Measurements from ENCODE around the gene FAM180A. TPM values are rescaled to one million over a fixed set of nuclear protein-coding genes. Genes with fewer than 3 reads are reported as not detected.
A peak's percentile ranks its signal among the peaks of the same experiment; 100 is the strongest.

FAM180A gene
- total and polyA plus RNA-seq, 2 of the 8 experiments (the other 6 are each of a cell fraction or from before 2014, with no cell fraction given), result not detected

DNA sequence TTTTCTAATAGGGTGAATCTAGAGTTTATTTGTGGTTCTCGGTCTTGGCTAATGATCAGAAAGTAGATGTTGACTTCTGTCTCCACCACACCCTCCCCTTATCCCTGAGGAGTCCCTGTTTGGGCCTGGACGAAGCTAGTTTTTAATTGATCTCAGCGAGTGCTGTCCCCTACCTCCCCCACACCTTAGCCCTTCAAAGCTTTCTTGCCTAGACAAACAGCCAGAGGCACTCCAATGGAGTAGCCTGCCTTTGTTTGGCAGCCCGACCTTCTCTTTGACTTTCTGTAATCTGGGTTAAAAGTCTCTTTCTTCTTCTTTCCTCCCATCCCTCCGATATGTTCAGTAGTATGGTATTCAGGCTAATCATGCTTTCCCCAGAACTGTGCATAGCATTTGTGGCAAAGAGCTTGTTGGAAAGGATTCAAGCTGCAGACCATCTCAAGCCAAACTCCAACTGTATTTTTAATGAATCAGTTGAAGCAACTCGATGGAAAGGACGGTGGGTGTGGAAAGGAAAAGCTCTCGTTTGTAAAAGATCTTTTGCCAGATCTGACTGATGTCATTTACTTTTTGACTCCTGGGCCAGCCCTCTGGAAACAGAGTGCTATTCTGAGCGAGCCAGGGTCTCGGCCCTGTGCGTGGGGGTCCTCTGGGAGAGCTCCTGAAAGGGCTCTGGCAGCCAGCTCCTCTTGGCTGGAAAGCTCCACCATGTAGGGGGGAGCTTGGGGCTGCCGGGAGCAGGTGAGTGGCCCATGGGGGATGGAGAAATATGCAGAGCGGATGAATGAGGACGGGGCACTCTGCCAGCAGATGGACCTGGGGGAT lies 4.5 kb downstream of the FAM180A start:
- no peak overlapping the region for H3K23ac ChIP-seq (ENCODE audit: insufficient read length)
- no peak overlapping the region for H3K27ac ChIP-seq (ENCODE audit: low read depth, low read length)
- no peaks in the 10 kb centered on the region for H3K27me3 ChIP-seq (replicated peaks in 1 of 4; ENCODE audit: control insufficient read depth in 3 of 4, extremely low read depth in 1 of 4, insufficient read depth in 3 of 4, low read length in 3 of 4)
- H2BK120ac ChIP-seq (replicated peaks; ENCODE audit: low read depth, low read length), result no peak overlapping the region
- no peaks in the 10 kb centered on the region; a peak in 1 of 7 replicates for H3K4me1 ChIP-seq (replicated peaks in 1 of 4; ENCODE audit: control insufficient read depth in 3 of 4, insufficient read depth in 4 of 4, low read length in 3 of 4)
- H2AK5ac ChIP-seq (ENCODE audit: low read depth, low read length), result no peak overlapping the region
- H3K18ac ChIP-seq (ENCODE audit: extremely low read depth, low read length), result no peak overlapping the region
- peak overlapping the region; percentile 72 for H3K4ac ChIP-seq (replicated peaks; ENCODE audit: insufficient read length, low read depth, low read length)
- H2BK5ac ChIP-seq (ENCODE audit: low read depth, low read length), result no peak overlapping the region
- no peaks in the 10 kb centered on the region for H3K9me3 ChIP-seq (ENCODE audit: insufficient read depth in 2 of 2, low read depth in 1 of 2, low read length in 1 of 2)
- TF ChIP-seq JUN (IDR thresholded peaks at IDR 0.05; ENCODE audit: low read depth, low read length) (no peak), NANOG (IDR thresholded peaks at IDR 0.05; ENCODE audit: insufficient read depth, low read depth, low read length, poor library complexity, severe bottlenecking) (no peak), TAF7 (optimal IDR thresholded peaks at IDR 0.05; ENCODE audit: borderline replicate concordance, low read depth, low read length) (no peak), BCL11A (IDR thresholded peaks at IDR 0.05; ENCODE audit: low read depth in 2 of 2, low read length in 2 of 2) (no peak), HDAC2 (IDR thresholded peaks at IDR 0.05; ENCODE audit: borderline replicate concordance in 1 of 2, low read depth in 2 of 2, low read length in 2 of 2) (no peak), RFX5 (IDR thresholded peaks at IDR 0.05; ENCODE audit: borderline replicate concordance, low read depth, low read length) (no peak), TEAD4 (IDR thresholded peaks at IDR 0.05; ENCODE audit: low read depth, low read length) (no peak), KDM1A (IDR thresholded peaks at IDR 0.05; ENCODE audit: borderline replicate concordance, low read length) (no peak)
- TF ChIP-seq, protein P1, sequence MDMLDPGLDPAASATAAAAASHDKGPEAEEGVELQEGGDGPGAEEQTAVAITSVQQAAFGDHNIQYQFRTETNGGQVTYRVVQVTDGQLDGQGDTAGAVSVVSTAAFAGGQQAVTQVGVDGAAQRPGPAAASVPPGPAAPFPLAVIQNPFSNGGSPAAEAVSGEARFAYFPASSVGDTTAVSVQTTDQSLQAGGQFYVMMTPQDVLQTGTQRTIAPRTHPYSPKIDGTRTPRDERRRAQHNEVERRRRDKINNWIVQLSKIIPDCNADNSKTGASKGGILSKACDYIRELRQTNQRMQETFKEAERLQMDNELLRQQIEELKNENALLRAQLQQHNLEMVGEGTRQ (IDR thresholded peaks at IDR 0.05; ENCODE audit: low read length), result no peak
- POLR2A ChIA-PET (ENCODE audit: partially characterized antibody), result interaction anchor here (0.6 to 1.3 kb wide), 3 partner anchors 16 to 1362 kb away, joined by 3 to 4 read pairs (median 3); partner anchors contain the start of genes SLC13A4 and STMP1
- H3K79me2 ChIP-seq (ENCODE audit: control insufficient read depth in 1 of 2, insufficient read depth in 2 of 2, low read length in 2 of 2), result no peaks in the 10 kb centered on the region
- no peaks in the 10 kb centered on the region for H4K20me1 ChIP-seq (replicated peaks in 1 of 2; ENCODE audit: control insufficient read depth in 1 of 2, insufficient read depth in 2 of 2, low read length in 2 of 2)
- peak overlapping the region; percentile 72 for H2AFZ ChIP-seq (ENCODE audit: low read length)
- no peak overlapping the region for H3K56ac ChIP-seq (replicated peaks; ENCODE audit: insufficient read length, low read depth, low read length)
- no peak overlapping the region for H3K4me3 ChIP-seq (ENCODE audit: extremely low read depth in 1 of 4, insufficient read depth in 2 of 4, low read depth in 3 of 4, low read length in 4 of 4)
- no peaks in the 10 kb centered on the region for H3K79me1 ChIP-seq (ENCODE audit: low read depth, low read length)
- CTCF ChIA-PET (ENCODE audit: partially characterized antibody), result interaction anchor here (0.6 to 2.0 kb wide), 9 partner anchors 22 to 1879 kb away, joined by 3 to 11 read pairs (median 3); no protein-coding TSS in a partner anchor
- peak overlapping the region; percentile 26 for H4K91ac ChIP-seq (replicated peaks; ENCODE audit: insufficient read length, low read length)
- no peak overlapping the region for H3K14ac ChIP-seq (ENCODE audit: insufficient read length)
- no peaks in the 10 kb centered on the region for H3K23me2 ChIP-seq (ENCODE audit: low read depth, low read length)
- H2BK12ac ChIP-seq (ENCODE audit: low read depth, low read length), result no peak overlapping the region
- no peaks in the 10 kb centered on the region for H3K36me3 ChIP-seq (ENCODE audit: control insufficient read depth in 2 of 4, insufficient read depth in 4 of 4, low read length in 3 of 4)
- no peak overlapping the region for H2BK15ac ChIP-seq (ENCODE audit: low read length)
- no peak for DNase-seq (ENCODE audit: low read depth in 1 of 2, low spot score in 2 of 2)
- H3K4me2 ChIP-seq (ENCODE audit: insufficient read depth in 1 of 2, low read depth in 2 of 2, low read length in 2 of 2), result no peak overlapping the region
- no peak overlapping the region for H3K9ac ChIP-seq (replicated peaks in 1 of 4; ENCODE audit: extremely low read depth in 1 of 4, low read depth in 3 of 4, low read length in 3 of 4)
- no peak overlapping the region for H4K5ac ChIP-seq (ENCODE audit: insufficient read length, low read depth, low read length)
- no peak for FAIRE-seq
- no peak overlapping the region for H2BK20ac ChIP-seq (ENCODE audit: low read length)
- H4K8ac ChIP-seq (ENCODE audit: extremely low read depth, insufficient read depth, low read length), result no peak overlapping the region
- 86% methylated on average over 14 of the region's 14 CpGs; no CpG with 5 or more reads in 1 of the 2 experiments for WGBS, 2 experiments (ENCODE audit: extremely low coverage in 1 of 2, insufficient coverage in 1 of 2, insufficient read length in 1 of 2, insufficient replicate concordance in 2 of 2, low coverage in 1 of 2, low lambda C conversion rate in 2 of 2, missing lambda C conversion rate in 1 of 2)
